Karpas-422 (cell line): ENCODE results near the gene WDCP. TPM values are rescaled to one million over a fixed set of nuclear protein-coding genes. Genes with fewer than 3 reads are reported as not detected.

Source experiments
- DNase-seq: peaks from one replicate; pipeline ENCODE4 v3.0.0-alpha.2; 2015
- H2AFZ ChIP-seq: fragments of 200-600 bp; sonication (generic); 2 replicates; pipeline ENCODE4 v1.6.1; 2014; ENCODE audit warnings: antibody characterized with exemption, low read length, mixed read lengths
- H3K27ac ChIP-seq: fragments of 200-600 bp; sonication (generic); 2 replicates; pipeline ENCODE4 v1.5.1; 2014; ENCODE audit warnings: mild to moderate bottlenecking, low read length, moderate library complexity
- H3K27me3 ChIP-seq: fragments of 200-600 bp; sonication (generic); 2 replicates; pipeline ENCODE4 v1.6.1; 2014; ENCODE audit warnings: low read length, mixed read lengths
- H3K36me3 ChIP-seq: fragments of 200-600 bp; sonication (generic); 2 replicates; pipeline ENCODE4 v1.6.1; 2014; ENCODE audit warnings: low read length, mixed read lengths; ENCODE audit not compliant: insufficient read depth
- H3K4me1 ChIP-seq: fragments of 200-600 bp; sonication (generic); 2 replicates; pipeline ENCODE4 v1.6.1; 2014; ENCODE audit warnings: mild to moderate bottlenecking, low read length, mixed read lengths
- H3K4me2 ChIP-seq: fragments of 200-600 bp; sonication (generic); 2 replicates; pipeline ENCODE4 v1.6.1; 2014; ENCODE audit warnings: low read length, low read depth, mild to moderate bottlenecking; ENCODE audit not compliant: poor library complexity, severe bottlenecking
- H3K4me3 ChIP-seq: fragments of 200-600 bp; sonication (generic); 2 replicates; pipeline ENCODE4 v1.5.1; 2014; ENCODE audit warnings: mild to moderate bottlenecking, antibody characterized with exemption, low read length, mixed read lengths
- H3K79me2 ChIP-seq: fragments of 200-600 bp; sonication (generic); 2 replicates; pipeline ENCODE4 v1.6.1; 2014; ENCODE audit warnings: mild to moderate bottlenecking, low read length, mixed read lengths
- H3K9ac ChIP-seq: fragments of 200-600 bp; sonication (generic); 2 replicates; pipeline ENCODE4 v1.6.0; 2014; ENCODE audit warnings: low read length
- H3K9me2 ChIP-seq: fragments of 200-600 bp; sonication (generic), shearing (Covaris generic); replicated peaks from 2 replicates; pipeline ENCODE4 v1.6.0; 2014; ENCODE audit warnings: mild to moderate bottlenecking, low read length, moderate library complexity; ENCODE audit not compliant: insufficient read depth
- H3K9me3 ChIP-seq: fragments of 300-700, 200-600 bp; sonication (generic); 2 replicates; pipeline ENCODE4 v1.6.1; 2014; ENCODE audit warnings: low read length, mixed read lengths
- H4K20me1 ChIP-seq: fragments of 200-600 bp; sonication (generic); 2 replicates; pipeline ENCODE4 v1.6.1; 2014; ENCODE audit warnings: mild to moderate bottlenecking, antibody characterized with exemption, low read length, low read depth; ENCODE audit not compliant: insufficient read depth
- total RNA-seq: library from RNA; depleted of rRNA; stranded (reverse); fragments of >200 nt; shearing (Covaris generic); gene quantifications from 2 replicates; pipeline ENCODE4 v1.2.3, GENCODE V29; 2014; ENCODE audit warnings: low replicate concordance

Gene WDCP
- total RNA-seq, 1 experiment from 2014 or later, result 24.3 TPM

- no peak overlapping the region for H2AFZ ChIP-seq
- H4K20me1 ChIP-seq, result no peaks in the 10 kb centered on the region
- no peak overlapping the region for H3K4me2 ChIP-seq
- peaks cover 4% of the 10 kb centered on the region for H3K79me2 ChIP-seq
- H3K27me3 ChIP-seq, result no peaks in the 10 kb centered on the region
- H3K9me3 ChIP-seq, result no peaks in the 10 kb centered on the region
- H3K27ac ChIP-seq, result no peak overlapping the region
- no peaks in the 10 kb centered on the region for H3K36me3 ChIP-seq
- H3K4me3 ChIP-seq, result no peak overlapping the region
- DNase-seq, result no peak
- no peak overlapping the region for H3K9ac ChIP-seq
- peaks cover 25% of the 10 kb centered on the region for H3K4me1 ChIP-seq
- no peaks in the 10 kb centered on the region for H3K9me2 ChIP-seq
Measured at GRCh38 chr2:24051833-24052232, 4.6 kb upstream of the WDCP start.

- DNase-seq, result no peak
- peak overlapping the region; percentile 61; the same call in 1 of the 2 replicates for H3K4me3 ChIP-seq
Measured at GRCh38 chr2:24050041-24050979, 3.1 kb upstream of the WDCP start.

GRCh38 chr2:24049485-24050021 is 2.4 kb upstream of the WDCP start, which contains the start of gene FKBP1B:
Gene FKBP1B, plus strand, starts transcription at chr2:24049741. Its CDS starts 109 bp downstream, at chr2:24049850.
- Histone ChIP-seq H3K4me2 (peak within 1 kb of the TSS; percentile 99), H3K27me3 (no peaks in the 10 kb centered on the region), H3K9me3 (no peaks in the 10 kb centered on the region), H3K27ac (no peak within 1 kb of the TSS), H3K9me2 (no peaks in the 10 kb centered on the region), H3K9ac (peak within 1 kb of the TSS; percentile 59), H3K36me3 (no peaks in the 10 kb centered on the region), H3K4me3 (peak within 1 kb of the TSS; percentile 61), H3K4me1 (peaks cover 32% of the 10 kb centered on the region), H2AFZ (peak within 1 kb of the TSS; percentile 25), H3K79me2 (peaks cover 25% of the 10 kb centered on the region), H4K20me1 (no peaks in the 10 kb centered on the region)
- peak; percentile 85 for DNase-seq

More at GRCh38 chr2:24050041-24050979, 3.1 kb upstream of the WDCP start:
- no peak overlapping the region for H3K27ac ChIP-seq
- peaks cover 18% of the 10 kb centered on the region for H3K79me2 ChIP-seq
- no peaks in the 10 kb centered on the region for H3K9me2 ChIP-seq
- no peak overlapping the region for H3K9ac ChIP-seq
- peak overlapping the region; percentile 99 for H3K4me2 ChIP-seq
- H3K4me1 ChIP-seq, result peaks cover 32% of the 10 kb centered on the region
- no peaks in the 10 kb centered on the region for H3K27me3 ChIP-seq
- no peaks in the 10 kb centered on the region for H3K36me3 ChIP-seq
- H3K9me3 ChIP-seq, result no peaks in the 10 kb centered on the region
- H2AFZ ChIP-seq, result peak overlapping the region; percentile 25; the same call in 1 of the 2 replicates
- no peaks in the 10 kb centered on the region for H4K20me1 ChIP-seq

GRCh38 chr2:24048769-24049484 is 1.7 kb upstream of the WDCP start:
- no peaks in the 10 kb centered on the region for H3K36me3 ChIP-seq
- H3K4me1 ChIP-seq, result peaks cover 32% of the 10 kb centered on the region
- H3K4me2 ChIP-seq, result peak overlapping the region; percentile 99
- H3K27ac ChIP-seq, result no peak overlapping the region
- H3K9me2 ChIP-seq, result no peaks in the 10 kb centered on the region
- peak; percentile 80 for DNase-seq
- peak overlapping the region; percentile 25 for H2AFZ ChIP-seq
- peaks cover 31% of the 10 kb centered on the region for H3K79me2 ChIP-seq
- H3K4me3 ChIP-seq, result peak overlapping the region; percentile 61
- no peaks in the 10 kb centered on the region for H3K9me3 ChIP-seq
- peak overlapping the region; percentile 59 for H3K9ac ChIP-seq
- no peaks in the 10 kb centered on the region for H3K27me3 ChIP-seq
- H4K20me1 ChIP-seq, result no peaks in the 10 kb centered on the region

GRCh38 chr2:24047703-24048033 is 477 bp upstream of the WDCP start:
- no peaks in the 10 kb centered on the region for H4K20me1 ChIP-seq
- peak overlapping the region; percentile 66 for H2AFZ ChIP-seq
- no peaks in the 10 kb centered on the region for H3K9me2 ChIP-seq
- no peaks in the 10 kb centered on the region for H3K36me3 ChIP-seq
- DNase-seq, result no peak
- H3K4me1 ChIP-seq, result peaks cover 32% of the 10 kb centered on the region
- H3K9me3 ChIP-seq, result no peaks in the 10 kb centered on the region
- H3K79me2 ChIP-seq, result peaks cover 42% of the 10 kb centered on the region
- H3K27ac ChIP-seq, result no peak overlapping the region
- H3K4me3 ChIP-seq, result peak overlapping the region; percentile 44; the same call in 1 of the 2 replicates
- H3K9ac ChIP-seq, result peak overlapping the region; percentile 43
- H3K4me2 ChIP-seq, result peak overlapping the region; percentile 99
- H3K27me3 ChIP-seq, result no peaks in the 10 kb centered on the region

- H3K9me2 ChIP-seq, result no peaks in the 10 kb centered on the region
- no peaks in the 10 kb centered on the region for H3K9me3 ChIP-seq
- peak overlapping the region; percentile 99 for H3K4me2 ChIP-seq
- DNase-seq, result no peak
- H3K27ac ChIP-seq, result 0 out of 2 replicates have a peak overlapping the region, but pooled peaks have one; percentile 39
- no peaks in the 10 kb centered on the region for H3K27me3 ChIP-seq
- H4K20me1 ChIP-seq, result no peaks in the 10 kb centered on the region
- peak overlapping the region; percentile 98 for H3K9ac ChIP-seq
- no peak overlapping the region for H2AFZ ChIP-seq
- peaks cover 32% of the 10 kb centered on the region for H3K4me1 ChIP-seq
- H3K36me3 ChIP-seq, result no peaks in the 10 kb centered on the region
- peak overlapping the region; percentile 100 for H3K4me3 ChIP-seq
- H3K79me2 ChIP-seq, result peaks cover 42% of the 10 kb centered on the region
Measured at GRCh38 chr2:24046599-24046929, 627 bp downstream of the WDCP start.

- H3K9me2 ChIP-seq, result no peaks in the 10 kb centered on the region
- no peaks in the 10 kb centered on the region for H3K27me3 ChIP-seq
- no peak overlapping the region for H2AFZ ChIP-seq
- no peak for DNase-seq
- no peaks in the 10 kb centered on the region for H4K20me1 ChIP-seq
- H3K27ac ChIP-seq, result no peak overlapping the region
- H3K9me3 ChIP-seq, result no peaks in the 10 kb centered on the region
- peak overlapping the region; percentile 100 for H3K4me3 ChIP-seq
- peak overlapping the region; percentile 98 for H3K9ac ChIP-seq
- H3K36me3 ChIP-seq, result no peaks in the 10 kb centered on the region
- peaks cover 48% of the 10 kb centered on the region for H3K79me2 ChIP-seq
- H3K4me2 ChIP-seq, result peak overlapping the region; percentile 99
- H3K4me1 ChIP-seq, result peaks cover 32% of the 10 kb centered on the region
Measured at GRCh38 chr2:24045511-24046508, 1.4 kb downstream of the WDCP start.
